Cardiac muscle cell (in vitro differentiated cells and primary cell): ENCODE results near the gene NCAM2. TPM values are rescaled to one million over a fixed set of nuclear protein-coding genes. Genes with fewer than 3 reads are reported as not detected.

ENCODE experiments used
- DNase-seq, 2 donors: peaks; one replicate each; pipeline versions ENCODE4 v3.0.0 to v3.0.0-alpha.2; 2010 to 2017; ENCODE audit warnings: low read depth in 1 of 2, low spot score in 1 of 2
- H3K27ac ChIP-seq: fragments of 200-600 bp; sonication (generic); 2 replicates; pipeline ENCODE4 v1.5.1; 2016
- H3K27me3 ChIP-seq: fragments of 200-600 bp; sonication (generic); 2 replicates; pipeline ENCODE4 v1.6.0; 2016; ENCODE audit warnings: control low read depth
- H3K36me3 ChIP-seq: fragments of 200-600 bp; sonication (generic); 2 replicates; pipeline ENCODE4 v1.5.1; 2016; ENCODE audit warnings: control low read depth
- H3K4me1 ChIP-seq: fragments of 200-600 bp; sonication (generic); 2 replicates; pipeline ENCODE4 v1.8.1; 2017; ENCODE audit warnings: low read depth, mild to moderate bottlenecking, mixed run types
- H3K4me3 ChIP-seq: fragments of 200-600 bp; sonication (generic); 2 replicates; pipeline ENCODE4 v1.5.1; 2016; ENCODE audit warnings: mild to moderate bottlenecking
- H3K9me3 ChIP-seq: fragments of 200-600 bp; sonication (generic); 2 replicates; pipeline ENCODE4 v1.5.1; 2017; ENCODE audit warnings: low read depth, mild to moderate bottlenecking, control low read depth
- CTCF ChIP-seq: IDR thresholded peaks from 2 replicates; pipeline ENCODE4 v1.5.1; 2012; ENCODE audit warnings: low read depth, mild to moderate bottlenecking, low read length
- polyA plus RNA-seq: library from polyadenylated mRNA; unstranded; fragments of >200 nt; fragmentation: Nextera tagmentation; extraction: Ambion mirVana; gene quantifications from 2 replicates; pipeline ENCODE4 v1.2.1, GENCODE V29; 2016
- total RNA-seq: library from RNA; depleted of rRNA; stranded (reverse); fragments of >200 nt; gene quantifications from 2 replicates; pipeline ENCODE4 v1.2.3, GENCODE V29; 2016

NCAM2 gene
- total and polyA plus RNA-seq, 2 experiments from 2014 or later: 0.45 to 2.6 TPM

- DNase-seq: no peak
- TF ChIP-seq CTCF: no peak
- Histone ChIP-seq H3K4me1 (no peaks in the 10 kb centered on the region), H3K9me3 (no peaks in the 10 kb centered on the region), H3K27me3 (no peaks in the 10 kb centered on the region), H3K27ac (no peak overlapping the region), H3K4me3 (no peak overlapping the region), H3K36me3 (no peaks in the 10 kb centered on the region)
Measured at GRCh38 chr21:21204366-21204996, 206.3 kb downstream of the NCAM2 start.

GRCh38 chr21:21205604-21206003 is 207.4 kb downstream of the NCAM2 start:
- no peak for TF ChIP-seq CTCF
- no peak overlapping the region for H3K27ac ChIP-seq
- DNase-seq: no peak

GRCh38 chr21:21210552-21210951 is 212.3 kb downstream of the NCAM2 start:
- Histone ChIP-seq H3K9me3 (no peaks in the 10 kb centered on the region), H3K4me1 (no peaks in the 10 kb centered on the region), H3K4me3 (no peak overlapping the region), H3K36me3 (no peaks in the 10 kb centered on the region), H3K27me3 (no peaks in the 10 kb centered on the region), H3K27ac (no peak overlapping the region)
- no peak for DNase-seq
- no peak for TF ChIP-seq CTCF

More at GRCh38 chr21:21205604-21206003, 207.4 kb downstream of the NCAM2 start:
- no peaks in the 10 kb centered on the region for H3K27me3 ChIP-seq
- H3K4me3 ChIP-seq: no peak overlapping the region
- no peaks in the 10 kb centered on the region for H3K9me3 ChIP-seq
- no peaks in the 10 kb centered on the region for H3K4me1 ChIP-seq
- no peaks in the 10 kb centered on the region for H3K36me3 ChIP-seq

GRCh38 chr21:21213297-21213696 is 215.1 kb downstream of the NCAM2 start:
- H3K27me3 ChIP-seq: no peaks in the 10 kb centered on the region
- TF ChIP-seq CTCF: no peak
- H3K36me3 ChIP-seq: no peaks in the 10 kb centered on the region
- H3K9me3 ChIP-seq: no peaks in the 10 kb centered on the region
- peak in 1 of 2 donors; percentile 62 for DNase-seq
- H3K27ac ChIP-seq: no peak overlapping the region
- H3K4me1 ChIP-seq: no peaks in the 10 kb centered on the region
- no peak overlapping the region for H3K4me3 ChIP-seq

- DNase-seq: no peak
- Histone ChIP-seq H3K27me3 (no peaks in the 10 kb centered on the region), H3K4me3 (no peak overlapping the region), H3K27ac (no peak overlapping the region), H3K4me1 (no peaks in the 10 kb centered on the region), H3K36me3 (no peaks in the 10 kb centered on the region), H3K9me3 (no peaks in the 10 kb centered on the region)
- TF ChIP-seq CTCF: no peak
Measured at GRCh38 chr21:21216047-21216446, 217.8 kb downstream of the NCAM2 start.

GRCh38 chr21:21226472-21226871 is 228.3 kb downstream of the NCAM2 start:
- Histone ChIP-seq H3K4me1 (no peaks in the 10 kb centered on the region), H3K27ac (no peak overlapping the region), H3K36me3 (no peaks in the 10 kb centered on the region), H3K4me3 (no peak overlapping the region), H3K27me3 (no peaks in the 10 kb centered on the region), H3K9me3 (no peaks in the 10 kb centered on the region)
- DNase-seq: no peak
- no peak for TF ChIP-seq CTCF
